Smooth muscle cell (in vitro differentiated cells): ENCODE data around the gene BCL2A1. TPM values are rescaled to one million over a fixed set of nuclear protein-coding genes. Genes with fewer than 3 reads are reported as not detected.
A peak's percentile ranks its signal among the peaks of the same experiment; 100 is the strongest.

Source experiments
- DNase-seq: peaks from one replicate; lab custom pipeline; 2025; ENCODE audit not compliant: unreplicated experiment; lab: John Stamatoyannopoulos, UW
- H2AFZ ChIP-seq: fragments of 200-600 bp; sonication (generic); 2 replicates; pipeline ENCODE4 v1.6.0; 2016; ENCODE audit warnings: antibody characterized with exemption, low read depth, mild to moderate bottlenecking
- H3F3A ChIP-seq: fragments of 200-600 bp; sonication (generic); 2 replicates; pipeline ENCODE4 v1.6.0; 2017; ENCODE audit warnings: antibody characterized with exemption, low read depth
- H3K27ac ChIP-seq: fragments of 200-600 bp; sonication (generic); 2 replicates; pipeline ENCODE4 v1.5.1; 2016; ENCODE audit warnings: low read depth, mild to moderate bottlenecking
- H3K27me3 ChIP-seq: fragments of 200-600 bp; sonication (generic); 2 replicates; pipeline ENCODE4 v1.6.1; 2016; ENCODE audit warnings: low read depth, mild to moderate bottlenecking
- H3K36me3 ChIP-seq: fragments of 200-600 bp; sonication (generic); 2 replicates; pipeline ENCODE4 v1.5.1; 2016; ENCODE audit warnings: low read depth
- H3K4me1 ChIP-seq: fragments of 200-600 bp; sonication (generic); 2 replicates; pipeline ENCODE4 v1.5.1; 2016; ENCODE audit warnings: low read depth
- H3K4me2 ChIP-seq: fragments of 200-600 bp; sonication (generic); 2 replicates; pipeline ENCODE4 v1.6.0; 2016; ENCODE audit warnings: mild to moderate bottlenecking
- H3K4me3 ChIP-seq: fragments of 200-600 bp; sonication (generic); 2 replicates; pipeline ENCODE4 v1.5.1; 2016; ENCODE audit warnings: mild to moderate bottlenecking
- H3K79me2 ChIP-seq: fragments of 200-600 bp; sonication (generic); 2 replicates; pipeline ENCODE4 v1.6.0; 2016; ENCODE audit warnings: low read depth, mild to moderate bottlenecking
- H3K9ac ChIP-seq: fragments of 200-600 bp; sonication (generic); 2 replicates; pipeline ENCODE4 v1.6.0; 2016; ENCODE audit warnings: low read depth
- H3K9me3 ChIP-seq: fragments of 200-600 bp; sonication (generic); replicated peaks from 2 replicates; pipeline ENCODE4 v1.5.1; 2016; ENCODE audit warnings: low read depth
- H4K20me1 ChIP-seq: fragments of 200-600 bp; sonication (generic); 2 replicates; pipeline ENCODE4 v1.6.0; 2016; ENCODE audit warnings: low read depth
- CTCF ChIP-seq: fragments of 200-600 bp; sonication (generic); IDR thresholded peaks from 2 replicates; pipeline ENCODE4 v1.5.1; 2017; ENCODE audit warnings: borderline replicate concordance, mild to moderate bottlenecking, antibody characterized with exemption; ENCODE audit not compliant: insufficient read depth, poor library complexity, severe bottlenecking
- WGBS: methylation state at CpG from one replicate; pipeline ENCODE4 v1.1.7; 2016; ENCODE audit warnings: low lambda C conversion rate; 5-methylcytosine and 5-hydroxymethylcytosine counted together
- polyA plus RNA-seq: library from polyadenylated mRNA; unstranded; fragments of >200 nt; fragmentation: Nextera tagmentation; extraction: Ambion mirVana; gene quantifications from 2 replicates; pipeline ENCODE4 v1.2.1, GENCODE V29; 2016
- total RNA-seq: library from RNA; depleted of rRNA; stranded (reverse); fragments of >200 nt; gene quantifications from 2 replicates; pipeline ENCODE4 v1.2.3, GENCODE V29; 2014

Gene BCL2A1
- total and polyA plus RNA-seq, 2 experiments from 2014 or later: 13.4 to 18.2 TPM

GRCh38 chr15:79919749-79920511, 51.1 kb downstream of the BCL2A1 start:
- TF ChIP-seq CTCF: no peak
- no peaks in the 10 kb centered on the region for H3K9me3 ChIP-seq

GRCh38 chr15:79919090-79919748, 51.8 kb downstream of the BCL2A1 start:
- Histone ChIP-seq H2AFZ (no peak overlapping the region), H3K4me3 (peak overlapping the region; percentile 82), H3K27me3 (no peaks in the 10 kb centered on the region), H3K79me2 (peaks cover 42% of the 10 kb centered on the region), H3K4me1 (peaks cover 59% of the 10 kb centered on the region), H3K36me3 (no peaks in the 10 kb centered on the region), H3K27ac (peak overlapping the region; percentile 95), H3F3A (peaks cover 40% of the 10 kb centered on the region), H3K4me2 (peak overlapping the region; percentile 93), H4K20me1 (peaks cover 7% of the 10 kb centered on the region), H3K9ac (peak overlapping the region; percentile 81), H3K9me3 (no peaks in the 10 kb centered on the region)
- DNase-seq: peak; percentile 51
- TF ChIP-seq CTCF: no peak
- whole genome bisulfite sequencing: 11% methylated on average over 27 of the region's 27 CpGs

More at GRCh38 chr15:79919749-79920511, 51.1 kb downstream of the BCL2A1 start:
- peaks cover 42% of the 10 kb centered on the region for H3K79me2 ChIP-seq
- H3K27ac ChIP-seq: peak overlapping the region; percentile 95
- peaks cover 59% of the 10 kb centered on the region for H3K4me1 ChIP-seq
- peak overlapping the region; percentile 93 for H3K4me2 ChIP-seq
- 8% methylated on average over 12 of the region's 12 CpGs for WGBS
- no peaks in the 10 kb centered on the region for H3K36me3 ChIP-seq
- DNase-seq: no peak
- H4K20me1 ChIP-seq: peaks cover 7% of the 10 kb centered on the region
- H3K27me3 ChIP-seq: no peaks in the 10 kb centered on the region
- H3K4me3 ChIP-seq: peak overlapping the region; percentile 82
- H2AFZ ChIP-seq: no peak overlapping the region
- H3K9ac ChIP-seq: peak overlapping the region; percentile 81
- peaks cover 40% of the 10 kb centered on the region for H3F3A ChIP-seq

GRCh38 chr15:79918278-79918677, 52.7 kb downstream of the BCL2A1 start:
- H3K79me2 ChIP-seq: peaks cover 48% of the 10 kb centered on the region
- WGBS: 8% methylated on average over 11 of the region's 11 CpGs
- peaks cover 59% of the 10 kb centered on the region for H3K4me1 ChIP-seq
- H3K27me3 ChIP-seq: no peaks in the 10 kb centered on the region
- H3K27ac ChIP-seq: peak overlapping the region; percentile 95
- no peaks in the 10 kb centered on the region for H3K9me3 ChIP-seq
- TF ChIP-seq CTCF: peak; percentile 13
- H3K4me3 ChIP-seq: peak overlapping the region; percentile 82
- peak overlapping the region; percentile 77 for H3K9ac ChIP-seq
- peak overlapping the region; percentile 93 for H3K4me2 ChIP-seq
- H3K36me3 ChIP-seq: no peaks in the 10 kb centered on the region
- H3F3A ChIP-seq: peaks cover 40% of the 10 kb centered on the region
- H2AFZ ChIP-seq: no peak overlapping the region
- DNase-seq: no peak
- H4K20me1 ChIP-seq: peaks cover 7% of the 10 kb centered on the region
